Lower leg skin (tissue), 4 donors: ENCODE data around the gene SLC39A11. TPM values are rescaled to one million over a fixed set of nuclear protein-coding genes. Genes with fewer than 3 reads are reported as not detected.
"Not testable (repeated sequence)": the region's sequence is repeated elsewhere in the genome, so short reads cannot be mapped to it uniquely, and the experiment has no call there.

Experiments
- DNase-seq, 2 donors: peaks; one replicate each; pipeline ENCODE4 v3.0.0-alpha.2; 2019; ENCODE audit warnings: low spot score in 2 of 2
- H3K4me3 ChIP-seq: fragments of 200-600 bp; sonication (generic); 2 replicates; pipeline ENCODE4 v1.5.1; 2017; ENCODE audit warnings: mild to moderate bottlenecking, low read depth; ENCODE audit not compliant: poor library complexity, severe bottlenecking
- CTCF ChIP-seq, 3 donors: fragments of 450-650 bp; IDR thresholded peaks; one replicate each; pipeline ENCODE4 v1.5.1; 2016; ENCODE audit warnings: antibody characterized with exemption in 3 of 3, mild to moderate bottlenecking in 3 of 3, moderate library complexity in 2 of 3
- POLR2A ChIP-seq, 2 donors: fragments of 450-650 bp; IDR thresholded peaks; one replicate each; pipeline ENCODE4 v1.6.1; 2016 to 2017; ENCODE audit warnings: antibody characterized with exemption in 2 of 2, mild to moderate bottlenecking in 1 of 2, moderate library complexity in 1 of 2
- WGBS, 2 donors: methylation state at CpG; one replicate each; pipeline ENCODE4 v1.1.5; 2018; 5-methylcytosine and 5-hydroxymethylcytosine counted together
- intact Hi-C: fragments of 100-400 bp; cut with DNase I; formaldehyde crosslinking; loops from one replicate; pipeline ENCODE4 v1.15.0; 2023; ENCODE audit warnings: low total_unique reads
- total RNA-seq, 4 donors: library from RNA; depleted of rRNA; stranded (reverse); fragments of >200 nt; gene quantifications; one replicate each; pipeline ENCODE4 v1.1.0, GENCODE V29; 2016

SLC39A11 gene
- total RNA-seq, 4 donors from 2014 or later: 41.6 to 59.0 (median 47.1) TPM

DNA sequence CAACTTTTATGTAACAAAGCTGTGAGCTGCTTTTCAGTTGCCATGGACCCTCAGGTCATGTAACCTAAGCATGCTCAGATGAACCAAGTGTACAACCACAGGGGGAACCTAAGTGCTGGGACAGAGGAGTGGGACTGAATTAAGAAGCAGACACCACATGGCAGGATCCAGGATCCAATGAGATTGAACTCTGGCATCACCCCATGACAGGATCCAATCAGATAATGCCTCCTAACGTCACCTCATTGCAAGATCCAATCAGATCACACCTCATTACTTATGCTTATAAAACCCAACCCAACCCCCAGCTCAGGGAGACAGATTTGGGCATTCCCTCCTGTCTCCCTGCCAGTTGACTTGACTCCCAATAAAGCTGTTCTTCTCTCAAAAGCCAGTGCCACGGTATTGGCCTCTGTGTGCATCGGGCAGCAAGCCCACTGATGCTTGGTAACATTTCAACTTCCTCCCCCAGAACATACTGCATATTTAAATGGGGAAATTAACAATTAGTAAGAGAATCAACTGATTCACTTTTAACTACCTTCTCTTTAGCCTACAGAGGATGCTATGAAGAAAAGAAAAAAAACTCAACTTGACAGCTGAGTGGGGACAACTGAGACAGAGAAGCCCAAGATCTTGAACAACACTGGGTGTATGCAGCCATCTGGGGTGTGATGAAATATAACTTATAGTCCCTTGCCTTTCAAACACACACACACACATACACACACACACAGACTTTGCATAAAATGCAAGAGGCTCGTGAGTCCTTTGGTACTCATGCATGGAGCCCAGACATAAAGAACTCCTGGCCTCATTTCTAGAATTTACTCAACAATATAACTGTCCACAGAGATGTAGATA lies 148.4 kb downstream of the SLC39A11 start:
- 66 to 79% methylated on average over 4 of the region's 4 CpGs for WGBS, 2 donors
- no peak overlapping the region for H3K4me3 ChIP-seq
- no peak for DNase-seq
- TF ChIP-seq CTCF (IDR thresholded peaks at IDR 0.05) (no peak), POLR2A (IDR thresholded peaks at IDR 0.05) (no peak)
- intact Hi-C loops: no loop called here

GRCh38 chr17:72942579-72942978 lies 149.9 kb downstream of the SLC39A11 start:
- intact Hi-C loops: no loop called here
- 91 to 93% methylated on average over 6 of the region's 6 CpGs for WGBS, 2 donors
- no peak overlapping the region for H3K4me3 ChIP-seq
- no peak for DNase-seq
- no peak for TF ChIP-seq POLR2A (IDR thresholded peaks at IDR 0.05)
- TF ChIP-seq CTCF (IDR thresholded peaks at IDR 0.05): no peak

GRCh38 chr17:72940496-72940895 lies 152.0 kb downstream of the SLC39A11 start:
- H3K4me3 ChIP-seq: no peak overlapping the region
- DNase-seq: no peak
- 96 to 98% methylated on average over 11 of the region's 11 CpGs for WGBS, 2 donors
- intact Hi-C loops: no loop called here
- TF ChIP-seq CTCF (IDR thresholded peaks at IDR 0.05): no peak
- no peak for TF ChIP-seq POLR2A (IDR thresholded peaks at IDR 0.05)

- no peak for DNase-seq
- H3K4me3 ChIP-seq: no peak overlapping the region
- 69 to 74% methylated on average over 3 of the region's 3 CpGs for WGBS, 2 donors
- intact Hi-C loops: no loop called here
- TF ChIP-seq CTCF (IDR thresholded peaks at IDR 0.05): no peak
- no peak for TF ChIP-seq POLR2A (IDR thresholded peaks at IDR 0.05)
Measured at GRCh38 chr17:72938482-72938881, 154.0 kb downstream of the SLC39A11 start.

DNA sequence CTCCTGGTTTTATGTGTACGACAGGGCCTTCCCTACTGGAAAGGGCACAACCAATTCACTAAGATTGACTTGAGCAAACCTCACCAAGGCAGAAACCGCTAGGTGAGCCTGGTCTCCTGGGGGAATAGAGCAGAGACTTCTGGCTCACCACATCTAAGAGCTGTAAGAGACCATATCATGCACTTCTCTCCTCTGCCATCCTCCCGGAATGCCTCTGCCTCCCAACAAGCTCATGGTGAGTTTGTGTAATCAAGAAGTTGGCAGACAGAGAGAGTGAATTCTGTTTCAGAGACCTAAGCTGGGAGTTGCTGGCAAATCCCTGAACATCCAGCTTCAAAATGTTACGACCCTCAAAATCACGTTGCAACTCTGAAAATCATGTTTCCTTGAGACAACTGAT lies 154.8 kb downstream of the SLC39A11 start:
- H3K4me3 ChIP-seq: no peak overlapping the region
- 78 to 80% methylated on average over 5 of the region's 5 CpGs for WGBS, 2 donors
- intact Hi-C loops: no loop called here
- DNase-seq: no peak
- TF ChIP-seq POLR2A (IDR thresholded peaks at IDR 0.05): no peak
- TF ChIP-seq CTCF (IDR thresholded peaks at IDR 0.05): no peak

DNA sequence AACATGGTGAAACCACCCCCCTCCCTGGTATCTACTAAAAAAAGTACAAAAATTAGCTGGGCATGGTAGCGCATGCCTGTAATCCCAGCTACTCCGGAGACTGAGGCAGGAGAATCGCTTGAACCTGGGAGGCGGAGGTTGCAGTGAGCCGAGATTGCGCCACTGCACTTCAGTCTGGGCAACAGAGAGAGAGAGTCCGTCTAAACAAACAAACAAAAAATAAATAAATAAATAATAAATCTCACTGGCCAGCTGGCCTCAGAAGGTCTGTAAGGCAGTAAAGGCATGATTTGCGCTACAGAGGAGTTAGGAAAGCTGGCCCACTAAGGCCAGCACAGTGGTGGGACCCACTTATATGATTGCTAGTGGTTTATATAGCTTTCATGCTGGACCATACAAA lies 155.2 kb downstream of the SLC39A11 start:
- H3K4me3 ChIP-seq, DNase-seq, intact Hi-C loops: not testable (repeated sequence)
- WGBS, 2 donors: 95 to 98% methylated on average over 8 of the region's 8 CpGs
